ENCODE measurements around the gene IRGC. TPM values are rescaled to one million over a fixed set of nuclear protein-coding genes. Genes with fewer than 3 reads are reported as not detected.
"Not testable (repeated sequence)": the region's sequence is repeated elsewhere in the genome, so short reads cannot be mapped to it uniquely, and the experiment has no call there.

IRGC gene
- polyA plus RNA-seq, 1 donor: not detected

DNA sequence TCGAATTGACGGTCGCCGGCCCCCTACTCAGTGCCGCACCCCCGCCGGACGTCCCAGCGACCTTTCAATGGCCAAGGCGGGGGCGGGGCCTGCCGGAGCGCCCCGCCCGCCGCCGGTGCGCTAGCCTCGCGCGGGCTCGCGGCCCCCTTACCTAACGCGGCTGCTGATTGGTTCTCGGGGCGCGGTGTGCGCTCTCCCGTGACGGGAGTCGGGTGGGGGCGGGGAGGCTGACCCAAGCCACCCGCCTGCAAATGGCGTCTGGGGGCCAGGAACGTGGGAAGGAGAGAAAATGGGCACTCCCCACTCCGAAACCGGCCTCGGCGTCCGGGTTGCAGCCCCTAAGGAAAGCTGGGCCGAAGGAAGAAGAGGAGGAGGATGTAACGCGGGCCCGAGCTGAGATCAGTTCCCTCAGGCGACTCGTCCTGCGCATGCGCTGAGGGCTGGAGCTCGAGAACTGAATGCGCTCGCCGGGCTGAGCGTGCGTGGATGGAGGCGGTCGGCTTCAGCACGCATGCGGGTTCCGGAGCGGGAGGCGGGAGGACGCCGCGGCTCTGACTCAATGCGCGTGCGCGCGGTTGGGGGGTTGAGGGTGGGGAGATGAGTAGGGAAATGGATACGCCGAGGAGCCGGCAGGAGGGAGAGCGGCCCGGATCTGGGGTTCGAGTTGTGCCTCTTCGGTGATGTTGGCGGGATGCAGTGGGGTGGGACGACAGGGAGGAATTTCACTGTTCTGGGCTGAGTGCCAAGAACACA is 38.8 kb downstream of the IRGC start, which contains the start of gene SMG9:
Gene SMG9 (minus strand): TSS at position 460 of the 753 bp plus-strand sequence. CDS start 4,221 bp downstream, outside the sequence.
- peak; percentile 97 for DNase-seq

GRCh38 chr19:43755256-43755801 is 39.5 kb downstream of the IRGC start:
- DNase-seq: peak; percentile 78

- DNase-seq: no peak
Measured at GRCh38 chr19:43759515-43759914, 43.6 kb downstream of the IRGC start.

DNA sequence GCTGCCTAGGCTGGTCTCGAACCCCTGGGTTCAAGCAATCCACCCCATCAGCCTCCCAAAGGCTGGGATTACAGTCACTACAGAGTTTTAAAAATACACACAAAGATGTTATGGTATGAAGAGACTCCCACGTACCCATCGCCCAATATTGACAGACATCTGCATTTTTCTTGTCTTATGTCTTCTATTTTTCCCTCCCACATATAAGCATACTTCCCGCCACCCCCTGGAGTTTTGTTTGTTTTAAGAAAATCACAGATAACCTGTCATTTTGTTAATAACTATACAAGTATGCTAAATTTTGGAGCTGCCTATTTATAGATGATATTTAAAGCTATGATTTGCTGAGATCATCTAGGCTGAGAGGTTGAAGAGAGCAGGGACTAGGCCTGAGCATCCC is 45.1 kb downstream of the IRGC start:
- DNase-seq: no peak

- no peak for DNase-seq
Measured at GRCh38 chr19:43762814-43763213, 46.9 kb downstream of the IRGC start.

- DNase-seq: no peak
Measured at GRCh38 chr19:43763473-43763939, 47.6 kb downstream of the IRGC start.

- DNase-seq: not testable (repeated sequence)
Measured at GRCh38 chr19:43764684-43765083, 48.8 kb downstream of the IRGC start.

- DNase-seq: no peak
Measured at GRCh38 chr19:43765109-43765876, 49.4 kb downstream of the IRGC start.

- no peak for DNase-seq
Measured at GRCh38 chr19:43766755-43767043, 50.8 kb downstream of the IRGC start.

GRCh38 chr19:43767316-43767715 is 51.4 kb downstream of the IRGC start:
- DNase-seq: no peak

- DNase-seq: no peak
Measured at GRCh38 chr19:43767818-43768217, 51.9 kb downstream of the IRGC start.

DNA sequence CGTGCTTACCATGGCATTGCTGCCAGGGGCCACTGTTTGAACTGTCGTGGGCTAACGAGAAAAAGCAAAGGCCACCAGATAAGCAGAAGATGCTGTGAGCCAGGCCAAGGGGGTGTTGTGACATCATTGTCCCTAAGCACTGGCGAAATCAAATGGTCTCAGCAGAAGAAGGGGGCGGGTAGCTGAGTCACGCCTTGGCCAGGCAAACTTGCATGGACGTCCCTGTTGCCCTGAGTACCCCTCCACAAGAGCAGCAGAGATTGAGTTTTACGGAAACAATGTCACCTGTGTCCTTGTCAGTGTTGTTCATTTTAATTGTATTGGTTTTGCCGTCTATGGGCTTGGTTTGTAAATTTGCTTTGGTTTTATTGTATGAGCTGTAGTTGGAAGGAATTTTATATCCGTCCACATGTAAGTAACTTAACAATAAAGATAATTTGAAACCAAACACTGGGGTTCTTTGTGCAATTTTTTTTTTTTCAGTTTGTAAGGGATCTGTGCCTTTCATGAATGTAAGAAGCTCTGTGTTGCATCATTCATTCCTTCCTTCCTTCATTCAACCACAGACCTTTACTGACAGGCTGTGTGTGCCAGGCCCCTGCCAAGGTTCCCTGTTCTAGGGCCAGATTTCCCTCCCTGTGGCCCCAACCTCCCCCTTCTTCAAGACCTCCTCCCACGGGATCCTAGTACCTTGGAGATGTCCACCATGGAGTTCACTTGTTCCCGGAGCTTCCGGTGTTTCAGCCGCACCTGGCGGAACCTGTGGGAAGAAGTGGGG is 52.6 kb downstream of the IRGC start:
- DNase-seq: no peak

DNA sequence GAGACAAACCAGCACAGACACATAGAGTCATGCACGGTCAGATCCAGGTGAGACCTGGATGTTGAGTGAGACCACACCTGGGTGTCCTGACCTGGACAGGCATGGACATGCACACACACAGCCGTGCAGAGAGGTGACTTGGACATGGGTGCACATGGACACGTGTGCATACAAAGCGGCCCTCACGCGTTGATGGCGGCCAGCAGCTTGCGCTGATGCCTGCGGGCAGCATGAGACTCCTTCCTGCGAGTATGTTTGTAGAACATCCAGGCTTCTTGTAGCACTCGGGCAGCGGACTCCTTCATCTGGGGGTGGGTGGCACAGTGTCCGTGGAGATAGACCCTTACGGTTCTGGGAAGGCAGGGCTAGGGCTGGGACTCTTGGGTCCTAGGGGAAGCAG is 53.4 kb downstream of the IRGC start:
- no peak for DNase-seq

Other genes with a start within 250 kb of the IRGC start
- gene PHLDB3, start 211.3 kb upstream of the IRGC start, polyA plus RNA-seq (ENCODE audit: insufficient read length): 7.8 TPM
- gene ETHE1, start 188.9 kb upstream of the IRGC start, polyA plus RNA-seq (ENCODE audit: insufficient read length): 25.4 TPM
- 1.6 TPM for gene ZNF575, start 182.9 kb upstream of the IRGC start, polyA plus RNA-seq (ENCODE audit: insufficient read length)
- 58.6 TPM for gene XRCC1, start 140.5 kb upstream of the IRGC start, polyA plus RNA-seq (ENCODE audit: insufficient read length)
- 19.2 TPM for gene PINLYP, start 140.3 kb upstream of the IRGC start, polyA plus RNA-seq (ENCODE audit: insufficient read length)
- gene IRGQ, start 119.9 kb upstream of the IRGC start, polyA plus RNA-seq (ENCODE audit: insufficient read length): 19.5 TPM
- 11.6 TPM for gene ZNF576, start 119.5 kb upstream of the IRGC start, polyA plus RNA-seq (ENCODE audit: insufficient read length)
- 1.1 TPM for gene SRRM5, start 104.0 kb upstream of the IRGC start, polyA plus RNA-seq (ENCODE audit: insufficient read length)
- 72.8 TPM for gene ZNF428, start 96.4 kb upstream of the IRGC start, polyA plus RNA-seq (ENCODE audit: insufficient read length)
- 43.0 TPM for gene CADM4, start 76.2 kb upstream of the IRGC start, polyA plus RNA-seq (ENCODE audit: insufficient read length)
- 10.6 TPM for gene PLAUR, start 45.9 kb upstream of the IRGC start, polyA plus RNA-seq (ENCODE audit: insufficient read length)
- 57.5 TPM for gene SMG9, start 38.9 kb downstream of the IRGC start, polyA plus RNA-seq (ENCODE audit: insufficient read length)
- 1.6 TPM for gene KCNN4, start 64.9 kb downstream of the IRGC start, polyA plus RNA-seq (ENCODE audit: insufficient read length)
- 0.33 TPM for gene LYPD5, start 86.4 kb downstream of the IRGC start, polyA plus RNA-seq (ENCODE audit: insufficient read length)
- gene ZNF283, start 111.2 kb downstream of the IRGC start, polyA plus RNA-seq (ENCODE audit: insufficient read length): 24.5 TPM
- 19.2 TPM for gene ZNF404, start 167.9 kb downstream of the IRGC start, polyA plus RNA-seq (ENCODE audit: insufficient read length)
- gene ZNF45, start 219.2 kb downstream of the IRGC start, polyA plus RNA-seq (ENCODE audit: insufficient read length): 32.5 TPM
- gene ZNF221, start 235.2 kb downstream of the IRGC start, polyA plus RNA-seq (ENCODE audit: insufficient read length): 8.0 TPM